ENCODE results near the gene PPP1R2C. TPM values are rescaled to one million over a fixed set of nuclear protein-coding genes. Genes with fewer than 3 reads are reported as not detected.

PPP1R2C gene
- total RNA-seq, 1 donor from 2014 or later, result not detected

DNA sequence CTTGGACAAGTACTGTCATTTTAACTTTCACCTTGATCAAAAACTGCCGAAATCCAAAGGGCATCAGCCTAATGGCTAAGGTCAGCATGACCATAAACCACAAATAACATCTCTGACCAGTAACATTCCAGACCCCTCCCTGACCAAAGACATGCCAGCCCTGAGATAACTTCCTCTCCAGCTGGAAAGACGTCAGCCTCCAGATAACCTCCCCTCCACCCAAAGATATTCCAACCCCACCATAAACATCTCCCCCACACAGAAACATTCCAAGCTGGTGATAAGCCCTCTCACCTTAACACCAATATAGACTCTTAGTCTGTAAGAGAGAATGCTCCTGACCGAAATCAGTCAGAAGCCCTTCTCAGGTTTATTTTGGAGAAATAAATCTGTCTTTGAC, 7.4 kb downstream of the PPP1R2C start:
- H3K9me3 Mint-ChIP-seq, result peaks cover 18% of the 10 kb centered on the region
- no peaks in the 10 kb centered on the region for H3K27me3 Mint-ChIP-seq (ENCODE audit: low read depth)
- H3K36me3 Mint-ChIP-seq, result peaks cover 2% of the 10 kb centered on the region
- no peak overlapping the region for H3K27ac Mint-ChIP-seq
- no peak for DNase-seq (ENCODE audit: low spot score in 2 of 2, unreplicated experiment in 2 of 2)
- H3K4me3 Mint-ChIP-seq, result no peak overlapping the region
- TF ChIP-seq, protein P1, sequence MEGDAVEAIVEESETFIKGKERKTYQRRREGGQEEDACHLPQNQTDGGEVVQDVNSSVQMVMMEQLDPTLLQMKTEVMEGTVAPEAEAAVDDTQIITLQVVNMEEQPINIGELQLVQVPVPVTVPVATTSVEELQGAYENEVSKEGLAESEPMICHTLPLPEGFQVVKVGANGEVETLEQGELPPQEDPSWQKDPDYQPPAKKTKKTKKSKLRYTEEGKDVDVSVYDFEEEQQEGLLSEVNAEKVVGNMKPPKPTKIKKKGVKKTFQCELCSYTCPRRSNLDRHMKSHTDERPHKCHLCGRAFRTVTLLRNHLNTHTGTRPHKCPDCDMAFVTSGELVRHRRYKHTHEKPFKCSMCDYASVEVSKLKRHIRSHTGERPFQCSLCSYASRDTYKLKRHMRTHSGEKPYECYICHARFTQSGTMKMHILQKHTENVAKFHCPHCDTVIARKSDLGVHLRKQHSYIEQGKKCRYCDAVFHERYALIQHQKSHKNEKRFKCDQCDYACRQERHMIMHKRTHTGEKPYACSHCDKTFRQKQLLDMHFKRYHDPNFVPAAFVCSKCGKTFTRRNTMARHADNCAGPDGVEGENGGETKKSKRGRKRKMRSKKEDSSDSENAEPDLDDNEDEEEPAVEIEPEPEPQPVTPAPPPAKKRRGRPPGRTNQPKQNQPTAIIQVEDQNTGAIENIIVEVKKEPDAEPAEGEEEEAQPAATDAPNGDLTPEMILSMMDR (IDR thresholded peaks at IDR 0.05; ENCODE audit: unreplicated experiment), result no peak
- no peaks in the 10 kb centered on the region for H3K4me1 Mint-ChIP-seq

DNA sequence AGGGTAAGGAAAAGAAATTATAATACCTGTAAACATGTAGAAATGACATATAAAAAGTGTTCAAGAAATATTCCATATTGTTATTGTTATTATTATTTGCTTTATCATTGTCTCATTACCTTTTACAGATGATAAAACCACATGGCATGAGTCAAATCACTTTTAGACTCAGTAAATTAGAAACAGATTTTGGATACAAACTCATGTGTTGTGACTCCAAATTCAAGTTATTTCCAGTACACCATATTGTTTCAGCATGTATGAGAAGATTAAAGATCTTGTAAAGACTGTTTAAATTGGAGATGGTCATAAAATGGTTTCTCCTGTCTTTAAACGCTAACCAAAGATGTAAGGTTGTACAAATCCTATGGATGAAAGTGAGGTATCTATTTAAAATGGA, 18.1 kb downstream of the PPP1R2C start:
- DNase-seq (ENCODE audit: low spot score in 2 of 2, unreplicated experiment in 2 of 2), result no peak
- H3K27me3 Mint-ChIP-seq (ENCODE audit: low read depth), result no peaks in the 10 kb centered on the region
- H3K4me1 Mint-ChIP-seq, result no peaks in the 10 kb centered on the region
- no peak overlapping the region for H3K4me3 Mint-ChIP-seq
- H3K36me3 Mint-ChIP-seq, result no peaks in the 10 kb centered on the region
- H3K27ac Mint-ChIP-seq, result no peak overlapping the region
- TF ChIP-seq, protein P1 (IDR thresholded peaks at IDR 0.05; ENCODE audit: unreplicated experiment), result no peak
- peaks cover 36% of the 10 kb centered on the region for H3K9me3 Mint-ChIP-seq

DNA sequence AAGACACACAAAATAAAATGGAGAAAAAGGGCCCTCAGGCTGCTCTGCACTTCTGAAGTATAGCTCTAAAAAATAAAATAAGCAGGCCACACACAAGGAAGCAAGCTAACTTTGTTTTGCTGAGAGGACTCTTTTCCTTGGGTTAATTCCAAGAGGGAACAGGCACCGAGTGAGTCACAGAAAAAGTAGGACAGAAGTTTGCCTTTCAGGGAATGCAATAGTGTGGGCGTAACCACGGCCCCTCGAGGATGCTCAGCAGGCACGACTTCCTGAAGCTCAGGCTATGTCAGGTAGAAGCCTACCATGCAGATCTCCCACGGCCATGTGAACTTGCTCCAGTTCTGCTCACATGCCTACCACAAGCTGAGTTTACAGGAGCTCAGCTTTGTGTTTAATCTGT, 22.1 kb downstream of the PPP1R2C start:
- H3K27me3 Mint-ChIP-seq (ENCODE audit: low read depth), result no peaks in the 10 kb centered on the region
- no peaks in the 10 kb centered on the region for H3K36me3 Mint-ChIP-seq
- no peak overlapping the region for H3K4me3 Mint-ChIP-seq
- DNase-seq (ENCODE audit: low spot score in 2 of 2, unreplicated experiment in 2 of 2), result no peak
- TF ChIP-seq, protein P1 (IDR thresholded peaks at IDR 0.05; ENCODE audit: unreplicated experiment), result no peak
- no peak overlapping the region for H3K27ac Mint-ChIP-seq
- H3K9me3 Mint-ChIP-seq, result peaks cover 11% of the 10 kb centered on the region
- H3K4me1 Mint-ChIP-seq, result peaks cover 7% of the 10 kb centered on the region

DNA sequence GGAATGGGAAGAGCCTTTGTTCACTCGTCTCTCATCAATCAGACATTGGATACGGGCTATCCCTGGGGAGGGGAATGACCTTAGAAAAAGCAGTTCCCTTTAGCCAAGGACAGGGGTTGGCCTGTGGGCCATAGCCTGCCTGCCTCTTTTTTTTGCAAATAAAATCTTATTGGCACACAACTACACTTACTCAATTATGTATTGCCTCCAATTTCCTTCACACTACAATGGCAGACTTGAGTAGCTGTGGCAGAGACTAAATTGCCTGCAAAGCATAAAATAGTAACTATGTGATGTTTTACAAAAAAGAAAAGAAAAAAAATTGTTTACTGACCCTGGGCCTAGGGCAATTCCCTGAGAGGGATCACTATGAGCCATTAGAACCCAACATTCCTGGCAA, 23.4 kb downstream of the PPP1R2C start:
- Mint-ChIP-seq H3K36me3 (no peaks in the 10 kb centered on the region), H3K9me3 (peaks cover 11% of the 10 kb centered on the region), H3K4me3 (no peak overlapping the region), H3K4me1 (peaks cover 7% of the 10 kb centered on the region), H3K27ac (no peak overlapping the region), H3K27me3 (ENCODE audit: low read depth) (no peaks in the 10 kb centered on the region)
- TF ChIP-seq, protein P1 (IDR thresholded peaks at IDR 0.05; ENCODE audit: unreplicated experiment), result no peak
- DNase-seq (ENCODE audit: low spot score in 2 of 2, unreplicated experiment in 2 of 2), result no peak

DNA sequence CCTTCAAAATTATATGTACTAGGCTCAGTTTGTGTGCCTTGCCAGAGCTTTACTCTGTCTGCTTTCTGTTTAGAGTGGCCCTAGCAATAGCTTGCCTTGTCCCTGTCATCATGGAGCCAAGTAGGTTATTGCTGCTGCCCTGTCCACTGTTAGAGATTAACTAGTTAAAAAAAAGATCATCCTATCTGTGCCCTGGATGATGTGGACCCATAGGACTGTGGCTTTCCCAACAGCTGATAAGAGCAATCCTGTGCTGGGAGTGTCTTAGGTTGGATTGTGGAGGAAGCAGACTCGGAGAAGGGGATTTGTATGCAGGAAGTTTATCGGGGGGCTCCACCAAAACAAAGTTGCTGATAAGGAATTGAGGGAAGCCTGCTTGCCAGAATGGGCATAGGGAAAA, 23.8 kb downstream of the PPP1R2C start:
- Mint-ChIP-seq H3K27me3 (ENCODE audit: low read depth) (no peaks in the 10 kb centered on the region), H3K36me3 (no peaks in the 10 kb centered on the region), H3K9me3 (peaks cover 11% of the 10 kb centered on the region), H3K4me1 (peaks cover 7% of the 10 kb centered on the region), H3K4me3 (no peak overlapping the region), H3K27ac (no peak overlapping the region)
- no peak for DNase-seq (ENCODE audit: low spot score in 2 of 2, unreplicated experiment in 2 of 2)
- TF ChIP-seq, protein P1 (IDR thresholded peaks at IDR 0.05; ENCODE audit: unreplicated experiment), result no peak

DNA sequence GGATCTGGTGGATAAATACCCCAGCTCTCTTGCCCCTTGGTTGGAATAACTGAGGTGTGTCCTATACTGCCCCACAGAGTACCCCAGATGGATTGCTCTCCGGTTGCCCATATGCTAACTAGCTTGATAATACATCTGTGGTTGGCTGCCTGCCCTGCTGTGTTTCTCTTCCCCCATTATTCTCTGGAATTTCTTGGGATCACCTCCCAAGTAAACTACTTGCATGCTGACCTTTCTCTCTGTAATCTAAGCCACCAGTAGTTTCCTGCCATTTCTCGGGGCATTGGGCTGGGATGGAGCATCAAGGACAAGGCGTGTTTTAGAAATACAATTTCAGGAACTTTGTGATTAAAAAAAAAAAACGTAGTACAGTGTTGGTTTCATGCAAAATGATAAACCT, 25.2 kb downstream of the PPP1R2C start:
- Mint-ChIP-seq H3K36me3 (no peaks in the 10 kb centered on the region), H3K9me3 (peaks cover 8% of the 10 kb centered on the region), H3K4me3 (no peak overlapping the region), H3K27ac (no peak overlapping the region), H3K4me1 (peaks cover 7% of the 10 kb centered on the region), H3K27me3 (ENCODE audit: low read depth) (no peaks in the 10 kb centered on the region)
- no peak for DNase-seq (ENCODE audit: low spot score in 2 of 2, unreplicated experiment in 2 of 2)
- TF ChIP-seq, protein P1 (IDR thresholded peaks at IDR 0.05; ENCODE audit: unreplicated experiment), result no peak
